NCI-H526 treated with DMSO at 0.1 percent for 48 hours (cell line): ENCODE results near the gene COL23A1.
"Not testable (repeated sequence)": the region's sequence is repeated elsewhere in the genome, so short reads cannot be mapped to it uniquely, and the experiment has no call there.

ENCODE experiments used
- DNase-seq: peaks from one replicate; lab custom pipeline; 2025; lab: John Stamatoyannopoulos, UW

The COL23A1 gene

GRCh38 chr5:178238711-178239592 lies 351.2 kb downstream of the COL23A1 start:
- no peak for DNase-seq

GRCh38 chr5:178238313-178238635 lies 351.9 kb downstream of the COL23A1 start:
- no peak for DNase-seq

- DNase-seq = no peak
Observed at GRCh38 chr5:178237431-178238312, 352.5 kb downstream of the COL23A1 start.

- DNase-seq = no peak
Observed at GRCh38 chr5:178236679-178237078, 353.5 kb downstream of the COL23A1 start.

GRCh38 chr5:178236126-178236525 lies 354.1 kb downstream of the COL23A1 start:
- no peak for DNase-seq

GRCh38 chr5:178235588-178235974 lies 354.6 kb downstream of the COL23A1 start:
- no peak for DNase-seq

- DNase-seq = no peak
Observed at GRCh38 chr5:178234750-178235587, 355.2 kb downstream of the COL23A1 start.

- DNase-seq = no peak
Observed at GRCh38 chr5:178234121-178234749, 356.0 kb downstream of the COL23A1 start.

- no peak for DNase-seq
Observed at GRCh38 chr5:178232920-178233429, 357.2 kb downstream of the COL23A1 start.

- no peak for DNase-seq
Observed at GRCh38 chr5:178232124-178232919, 357.9 kb downstream of the COL23A1 start, which contains the start of gene PHYKPL. Gene PHYKPL, minus strand, starts transcription at chr5:178232802. Its CDS starts 252 bp downstream, at chr5:178232550.

- no peak for DNase-seq
Observed at GRCh38 chr5:178231539-178232123, 358.6 kb downstream of the COL23A1 start.

- DNase-seq = no peak
Observed at GRCh38 chr5:178230879-178231538, 359.2 kb downstream of the COL23A1 start.

GRCh38 chr5:178229861-178230260 lies 360.3 kb downstream of the COL23A1 start:
- no peak for DNase-seq

GRCh38 chr5:178229111-178229510 lies 361.1 kb downstream of the COL23A1 start:
- DNase-seq = not testable (repeated sequence)

GRCh38 chr5:178228609-178229008 lies 361.6 kb downstream of the COL23A1 start:
- no peak for DNase-seq

- no peak for DNase-seq
Observed at GRCh38 chr5:178227929-178228328, 362.3 kb downstream of the COL23A1 start.

- DNase-seq = no peak
Observed at GRCh38 chr5:178227138-178227659, 363.0 kb downstream of the COL23A1 start.

- DNase-seq = no peak
Observed at GRCh38 chr5:178225174-178225573, 365.0 kb downstream of the COL23A1 start.

GRCh38 chr5:178224403-178224802 lies 365.8 kb downstream of the COL23A1 start:
- no peak for DNase-seq
